Smooth muscle cell (in vitro differentiated cells): ENCODE results near the gene CXXC1. TPM values are rescaled to one million over a fixed set of nuclear protein-coding genes. Genes with fewer than 3 reads are reported as not detected.

Experiments used
- DNase-seq: peaks from one replicate; lab custom pipeline; 2025; ENCODE audit not compliant: unreplicated experiment; lab: John Stamatoyannopoulos, UW
- H2AFZ ChIP-seq: fragments of 200-600 bp; sonication (generic); 2 replicates; pipeline ENCODE4 v1.6.0; 2016; ENCODE audit warnings: antibody characterized with exemption, low read depth, mild to moderate bottlenecking
- H3F3A ChIP-seq: fragments of 200-600 bp; sonication (generic); 2 replicates; pipeline ENCODE4 v1.6.0; 2017; ENCODE audit warnings: antibody characterized with exemption, low read depth
- H3K27ac ChIP-seq: fragments of 200-600 bp; sonication (generic); 2 replicates; pipeline ENCODE4 v1.5.1; 2016; ENCODE audit warnings: low read depth, mild to moderate bottlenecking
- H3K27me3 ChIP-seq: fragments of 200-600 bp; sonication (generic); 2 replicates; pipeline ENCODE4 v1.6.1; 2016; ENCODE audit warnings: low read depth, mild to moderate bottlenecking
- H3K36me3 ChIP-seq: fragments of 200-600 bp; sonication (generic); 2 replicates; pipeline ENCODE4 v1.5.1; 2016; ENCODE audit warnings: low read depth
- H3K4me1 ChIP-seq: fragments of 200-600 bp; sonication (generic); 2 replicates; pipeline ENCODE4 v1.5.1; 2016; ENCODE audit warnings: low read depth
- H3K4me2 ChIP-seq: fragments of 200-600 bp; sonication (generic); 2 replicates; pipeline ENCODE4 v1.6.0; 2016; ENCODE audit warnings: mild to moderate bottlenecking
- H3K4me3 ChIP-seq: fragments of 200-600 bp; sonication (generic); 2 replicates; pipeline ENCODE4 v1.5.1; 2016; ENCODE audit warnings: mild to moderate bottlenecking
- H3K79me2 ChIP-seq: fragments of 200-600 bp; sonication (generic); 2 replicates; pipeline ENCODE4 v1.6.0; 2016; ENCODE audit warnings: low read depth, mild to moderate bottlenecking
- H3K9ac ChIP-seq: fragments of 200-600 bp; sonication (generic); 2 replicates; pipeline ENCODE4 v1.6.0; 2016; ENCODE audit warnings: low read depth
- H3K9me3 ChIP-seq: fragments of 200-600 bp; sonication (generic); replicated peaks from 2 replicates; pipeline ENCODE4 v1.5.1; 2016; ENCODE audit warnings: low read depth
- H4K20me1 ChIP-seq: fragments of 200-600 bp; sonication (generic); 2 replicates; pipeline ENCODE4 v1.6.0; 2016; ENCODE audit warnings: low read depth
- CTCF ChIP-seq: fragments of 200-600 bp; sonication (generic); IDR thresholded peaks from 2 replicates; pipeline ENCODE4 v1.5.1; 2017; ENCODE audit warnings: borderline replicate concordance, mild to moderate bottlenecking, antibody characterized with exemption; ENCODE audit not compliant: insufficient read depth, poor library complexity, severe bottlenecking
- WGBS: methylation state at CpG from one replicate; pipeline ENCODE4 v1.1.7; 2016; ENCODE audit warnings: low lambda C conversion rate; 5-methylcytosine and 5-hydroxymethylcytosine counted together
- polyA plus RNA-seq: library from polyadenylated mRNA; unstranded; fragments of >200 nt; fragmentation: Nextera tagmentation; extraction: Ambion mirVana; gene quantifications from 2 replicates; pipeline ENCODE4 v1.2.1, GENCODE V29; 2016
- total RNA-seq: library from RNA; depleted of rRNA; stranded (reverse); fragments of >200 nt; gene quantifications from 2 replicates; pipeline ENCODE4 v1.2.3, GENCODE V29; 2014

Gene CXXC1
- total and polyA plus RNA-seq, 2 experiments from 2014 or later: 15.4 to 39.6 TPM

DNA sequence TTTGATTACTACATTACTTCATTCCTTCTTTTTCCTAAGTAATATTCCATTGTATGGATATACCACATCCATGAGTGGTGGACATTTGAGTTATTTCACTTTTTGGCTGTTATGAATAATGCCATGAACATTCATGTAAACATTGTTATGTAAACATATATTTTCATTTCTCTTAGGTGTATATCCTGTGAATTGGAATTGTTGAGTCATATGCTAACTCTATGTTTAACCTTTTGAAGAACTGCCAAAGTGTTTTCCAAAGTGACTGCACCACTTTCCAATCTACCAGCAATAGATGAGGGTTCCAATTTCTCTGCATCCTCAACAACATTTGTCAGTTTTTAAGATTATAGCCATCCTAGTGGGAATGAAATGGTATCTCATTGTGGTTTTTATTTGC, 42.7 kb upstream of the CXXC1 start:
- H3F3A ChIP-seq: no peaks in the 10 kb centered on the region
- no peak overlapping the region for H2AFZ ChIP-seq
- no peak overlapping the region for H3K27ac ChIP-seq
- H3K4me2 ChIP-seq: no peak overlapping the region
- H3K4me1 ChIP-seq: peaks cover 4% of the 10 kb centered on the region
- H4K20me1 ChIP-seq: no peaks in the 10 kb centered on the region
- no peaks in the 10 kb centered on the region for H3K36me3 ChIP-seq
- no peaks in the 10 kb centered on the region for H3K79me2 ChIP-seq
- no peaks in the 10 kb centered on the region for H3K9me3 ChIP-seq
- H3K27me3 ChIP-seq: no peaks in the 10 kb centered on the region
- TF ChIP-seq CTCF: no peak
- no peak overlapping the region for H3K4me3 ChIP-seq
- DNase-seq: no peak
- no peak overlapping the region for H3K9ac ChIP-seq

DNA sequence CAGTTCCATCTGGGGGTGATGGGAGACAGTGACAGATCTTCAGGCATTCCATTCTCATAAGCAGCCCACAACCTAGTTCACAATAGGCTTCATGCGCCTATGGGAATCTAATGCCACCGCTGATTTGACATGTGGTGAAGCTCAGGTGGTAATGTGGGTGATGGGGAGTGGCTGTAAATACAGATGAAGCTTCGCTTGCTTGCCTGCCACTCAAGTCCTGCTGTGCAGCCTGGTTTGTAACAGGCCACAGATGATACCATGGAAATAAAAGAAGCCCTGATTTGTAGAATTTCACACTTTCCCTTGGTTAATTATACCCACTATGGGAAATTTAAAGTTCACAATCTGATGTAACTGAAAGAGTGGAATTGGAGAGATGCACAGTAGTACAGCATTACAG, 40.5 kb upstream of the CXXC1 start:
- Histone ChIP-seq H3K4me1 (no peaks in the 10 kb centered on the region), H3K27ac (no peak overlapping the region), H3K79me2 (no peaks in the 10 kb centered on the region), H3K36me3 (no peaks in the 10 kb centered on the region), H3F3A (no peaks in the 10 kb centered on the region), H3K4me2 (no peak overlapping the region), H3K9me3 (no peaks in the 10 kb centered on the region), H3K9ac (no peak overlapping the region), H2AFZ (no peak overlapping the region), H3K27me3 (no peaks in the 10 kb centered on the region), H3K4me3 (no peak overlapping the region), H4K20me1 (no peaks in the 10 kb centered on the region)
- no peak for TF ChIP-seq CTCF
- 85% methylated on average over 3 of the region's 3 CpGs for WGBS
- DNase-seq: no peak

GRCh38 chr18:50320719-50321118, 33.2 kb upstream of the CXXC1 start:
- Histone ChIP-seq H3K36me3 (no peaks in the 10 kb centered on the region), H3F3A (no peaks in the 10 kb centered on the region), H3K27ac (no peak overlapping the region), H4K20me1 (no peaks in the 10 kb centered on the region), H3K9me3 (no peaks in the 10 kb centered on the region), H3K79me2 (no peaks in the 10 kb centered on the region), H2AFZ (no peak overlapping the region), H3K9ac (no peak overlapping the region), H3K4me1 (peaks cover 6% of the 10 kb centered on the region), H3K27me3 (peaks cover 9% of the 10 kb centered on the region), H3K4me2 (no peak overlapping the region), H3K4me3 (no peak overlapping the region)
- no peak for DNase-seq
- 72% methylated on average over 5 of the region's 5 CpGs for WGBS
- no peak for TF ChIP-seq CTCF

GRCh38 chr18:50315100-50315871, 27.8 kb upstream of the CXXC1 start:
- no peaks in the 10 kb centered on the region for H3K79me2 ChIP-seq
- TF ChIP-seq CTCF: no peak
- H3K27me3 ChIP-seq: peaks cover 16% of the 10 kb centered on the region
- H2AFZ ChIP-seq: no peak overlapping the region
- no peak overlapping the region for H3K27ac ChIP-seq
- WGBS: 70% methylated on average over 5 of the region's 5 CpGs
- no peaks in the 10 kb centered on the region for H3F3A ChIP-seq
- no peaks in the 10 kb centered on the region for H3K4me1 ChIP-seq
- no peak overlapping the region for H3K4me2 ChIP-seq
- no peaks in the 10 kb centered on the region for H3K36me3 ChIP-seq
- H4K20me1 ChIP-seq: no peaks in the 10 kb centered on the region
- no peak overlapping the region for H3K4me3 ChIP-seq
- no peak overlapping the region for H3K9ac ChIP-seq
- DNase-seq: no peak
- no peaks in the 10 kb centered on the region for H3K9me3 ChIP-seq
